H9 (cell line): ENCODE results near the gene ADGRB3. TPM values are rescaled to one million over a fixed set of nuclear protein-coding genes. Genes with fewer than 3 reads are reported as not detected.

Experiments
- DNase-seq: peaks from one replicate; pipeline ENCODE4 v3.0.0-alpha.2; 2017
- H2AFZ ChIP-seq: one replicate; pipeline ENCODE4 v1.6.1; 2013; ENCODE audit warnings: mild to moderate bottlenecking, low read length, control low read depth, moderate library complexity
- H2AK5ac ChIP-seq: 2 replicates; pipeline ENCODE4 v1.6.1; 2013; ENCODE audit warnings: low read length, control low read depth, mixed read lengths; ENCODE audit not compliant: insufficient read length
- H2BK120ac ChIP-seq: one replicate; pipeline ENCODE4 v1.6.1; 2013; ENCODE audit warnings: low read depth, mild to moderate bottlenecking, low read length, control low read depth, inconsistent platforms; ENCODE audit not compliant: poor library complexity, severe bottlenecking
- H2BK12ac ChIP-seq: 2 replicates; pipeline ENCODE4 v1.6.1; 2013; ENCODE audit warnings: low read length, control low read depth, mixed read lengths, low read depth; ENCODE audit not compliant: insufficient read length
- H2BK15ac ChIP-seq: 2 replicates; pipeline ENCODE4 v1.6.1; 2013; ENCODE audit warnings: low read depth, low read length, control low read depth
- H2BK20ac ChIP-seq: one replicate; pipeline ENCODE4 v1.6.1; 2013; ENCODE audit warnings: low read depth, mild to moderate bottlenecking, low read length, control low read depth, inconsistent platforms; ENCODE audit not compliant: poor library complexity, severe bottlenecking
- H2BK5ac ChIP-seq: 2 replicates; pipeline ENCODE4 v1.6.1; 2013; ENCODE audit warnings: low read length, control low read depth, mixed read lengths; ENCODE audit not compliant: insufficient read length
- H3K14ac ChIP-seq: 2 replicates; pipeline ENCODE4 v1.6.1; 2013; ENCODE audit warnings: low read length, control low read depth; ENCODE audit not compliant: insufficient read depth
- H3K18ac ChIP-seq: 2 replicates; pipeline ENCODE4 v1.6.1; 2013; ENCODE audit warnings: low read depth, mild to moderate bottlenecking, mixed read lengths, low read length, control low read depth; ENCODE audit not compliant: insufficient read length
- H3K23ac ChIP-seq: 2 replicates; pipeline ENCODE4 v1.6.1; 2013; ENCODE audit warnings: low read length, control low read depth, mixed read lengths, low read depth; ENCODE audit not compliant: insufficient read length
- H3K23me2 ChIP-seq: 2 replicates; pipeline ENCODE4 v1.6.1; 2013; ENCODE audit warnings: low read depth, mild to moderate bottlenecking, mixed read lengths, low read length, control low read depth; ENCODE audit not compliant: insufficient read length, poor library complexity, severe bottlenecking
- H3K27ac ChIP-seq: 2 replicates; pipeline ENCODE4 v1.5.1; 2013; ENCODE audit warnings: low read length, control low read depth, mixed read lengths, low read depth; ENCODE audit not compliant: insufficient read length
- H3K27me3 ChIP-seq: 2 replicates; pipeline ENCODE4 v1.6.1; 2013; ENCODE audit warnings: low read length, control low read depth, inconsistent platforms; ENCODE audit not compliant: insufficient read depth
- H3K4ac ChIP-seq: 2 replicates; pipeline ENCODE4 v1.6.1; 2013; ENCODE audit warnings: low read depth, mild to moderate bottlenecking, control low read depth, inconsistent platforms, low read length, moderate library complexity
- H3K4me1 ChIP-seq: 2 replicates; pipeline ENCODE4 v1.6.1; 2013; ENCODE audit warnings: low read length, control low read depth, inconsistent platforms; ENCODE audit not compliant: insufficient read depth
- H3K4me2 ChIP-seq: 2 replicates; pipeline ENCODE4 v1.6.1; 2013; ENCODE audit warnings: low read length, control low read depth, mixed read lengths; ENCODE audit not compliant: insufficient read length, insufficient read depth
- H3K56ac ChIP-seq: 2 replicates; pipeline ENCODE4 v1.6.1; 2013; ENCODE audit warnings: low read depth, mild to moderate bottlenecking, mixed read lengths, low read length, control low read depth; ENCODE audit not compliant: insufficient read length
- H3K79me1 ChIP-seq: 2 replicates; pipeline ENCODE4 v1.6.1; 2013; ENCODE audit warnings: low read depth, mild to moderate bottlenecking, moderate library complexity, low read length, control low read depth, inconsistent platforms; ENCODE audit not compliant: insufficient read depth, poor library complexity, severe bottlenecking
- H3K79me2 ChIP-seq: 2 replicates; pipeline ENCODE4 v1.6.1; 2013; ENCODE audit warnings: low read length, control low read depth, inconsistent platforms; ENCODE audit not compliant: insufficient read depth
- H3K9ac ChIP-seq: 2 replicates; pipeline ENCODE4 v1.6.1; 2013; ENCODE audit warnings: low read length, control low read depth, mixed read lengths; ENCODE audit not compliant: insufficient read length; ENCODE audit errors: extremely low read depth
- H3K9me3 ChIP-seq: one replicate; pipeline ENCODE4 v1.6.1; 2013; ENCODE audit warnings: low read depth, low read length, inconsistent platforms; ENCODE audit not compliant: control insufficient read depth
- H3T11ph ChIP-seq: one replicate; pipeline ENCODE4 v1.6.1; 2013; ENCODE audit warnings: mild to moderate bottlenecking, low read length, control low read depth, inconsistent platforms
- H4K20me1 ChIP-seq: one replicate; pipeline ENCODE4 v1.6.1; 2013; ENCODE audit not compliant: control insufficient read depth, insufficient read length, insufficient read depth
- H4K5ac ChIP-seq: 2 replicates; pipeline ENCODE4 v1.6.1; 2013; ENCODE audit warnings: low read depth, mild to moderate bottlenecking, mixed read lengths, low read length, control low read depth; ENCODE audit not compliant: insufficient read length
- H4K8ac ChIP-seq: replicated peaks from 2 replicates; pipeline ENCODE4 v1.6.1; 2013; ENCODE audit warnings: low read length, control low read depth, mixed read lengths, low read depth; ENCODE audit not compliant: insufficient read length
- H4K91ac ChIP-seq: 2 replicates; pipeline ENCODE4 v1.6.1; 2013; ENCODE audit warnings: low read depth, mild to moderate bottlenecking, moderate library complexity, mixed read lengths, low read length, control low read depth; ENCODE audit not compliant: insufficient read length
- H3K27ac Mint-ChIP-seq, 3 experiments: 2 replicates in 2 of 3; 3 replicates in 1 of 3; pipeline ENCODE4 v1.8.0; 2020 to 2021; ENCODE audit warnings: mixed read lengths in 3 of 3, mild to moderate bottlenecking in 1 of 3, moderate library complexity in 1 of 3
- H3K27me3 Mint-ChIP-seq: 2 replicates; pipeline ENCODE4 v1.8.0; 2021; ENCODE audit warnings: low read depth, mild to moderate bottlenecking, moderate library complexity, mixed read lengths
- H3K36me3 Mint-ChIP-seq, 3 experiments: 2 replicates in 2 of 3; 3 replicates in 1 of 3; pipeline ENCODE4 v1.8.0; 2020 to 2021; ENCODE audit warnings: low read depth in 3 of 3, mixed read lengths in 3 of 3; ENCODE audit not compliant: insufficient read depth in 1 of 3
- H3K4me1 Mint-ChIP-seq, 2 experiments: 2 replicates each; pipeline ENCODE4 v1.8.0; 2020; ENCODE audit warnings: mixed read lengths in 2 of 2
- H3K4me3 Mint-ChIP-seq, 2 experiments: 2 replicates in 1 of 2; 3 replicates in 1 of 2; pipeline ENCODE4 v1.8.0; 2020 to 2021; ENCODE audit warnings: mild to moderate bottlenecking in 2 of 2, mixed read lengths in 2 of 2, moderate library complexity in 1 of 2
- H3K9me3 Mint-ChIP-seq, 2 experiments: 2 replicates in 1 of 2; 3 replicates in 1 of 2; pipeline ENCODE4 v1.8.0; 2020; ENCODE audit warnings: mild to moderate bottlenecking in 2 of 2, mixed read lengths in 2 of 2, moderate library complexity in 1 of 2
- CTCF ChIP-seq: fragments of 200-600 bp; sonication (generic); conservative IDR thresholded peaks from 3 replicates; pipeline ENCODE4 v1.8.0; 2021; ENCODE audit warnings: antibody characterized with exemption, mild to moderate bottlenecking
- WGBS: extraction: QIAGEN DNeasy Blood & Tissue Kit; methylation state at CpG from one replicate; pipeline ENCODE4 v1.1.7; 2013; ENCODE audit warnings: missing lambda C conversion rate, low lambda C conversion rate, mixed read lengths; ENCODE audit not compliant: insufficient read length; ENCODE audit errors: extremely low coverage; 5-methylcytosine and 5-hydroxymethylcytosine counted together
- total RNA-seq: library from RNA; stranded (reverse); gene quantifications from 2 replicates; pipeline ENCODE4 v1.2.1, GENCODE V29; 2021

The ADGRB3 gene
- total RNA-seq, 1 experiment from 2014 or later: 0.37 TPM

- Histone ChIP-seq H3K4ac (no peak overlapping the region), H3K14ac (no peak overlapping the region), H3K18ac (no peak overlapping the region), H3K79me2 (no peaks in the 10 kb centered on the region), H2BK20ac (no peak overlapping the region), H4K5ac (no peak overlapping the region), H3K4me1 (no peaks in the 10 kb centered on the region; the same call in 1 of the 2 replicates), H2BK120ac (no peak overlapping the region), H3K27me3 (no peaks in the 10 kb centered on the region; the same call in 1 of the 2 replicates), H3K27ac (no peak overlapping the region), H2AFZ (no peak overlapping the region), H3K9ac (no peak overlapping the region), H4K20me1 (no peaks in the 10 kb centered on the region), H3K4me2 (peak overlapping the region; percentile 93), H2AK5ac (no peak overlapping the region), H3K9me3 (no peaks in the 10 kb centered on the region), H2BK15ac (no peak overlapping the region), H3T11ph (no peak overlapping the region), H4K8ac (no peak overlapping the region), H3K79me1 (no peaks in the 10 kb centered on the region), H3K23me2 (peaks cover 10% of the 10 kb centered on the region), H2BK12ac (no peak overlapping the region), H3K56ac (no peak overlapping the region), H2BK5ac (no peak overlapping the region), H3K23ac (no peak overlapping the region), H4K91ac (no peak overlapping the region)
- Mint-ChIP-seq H3K4me3 (peak overlapping the region; percentile 89 to 96), H3K27ac (no peak overlapping the region), H3K27me3 (peaks cover 62% of the 10 kb centered on the region), H3K36me3 (no peaks in the 10 kb centered on the region; a peak in 1 of 7 replicates), H3K9me3 (no peaks in the 10 kb centered on the region; a peak in 3 of 5 replicates), H3K4me1 (peaks cover 17 to 19% of the 10 kb centered on the region in 2 experiments)
- no peak for DNase-seq
- TF ChIP-seq CTCF: no peak
- WGBS: no CpG with 5 or more reads among the region's 9 CpGs
Observed at GRCh38 chr6:68633281-68633971, 1.7 kb upstream of the ADGRB3 start.
